B cell (primary cell): ENCODE data around the gene SAMM50.

Source experiments
- EZH2 ChIP-seq: IDR thresholded peaks from 2 replicates; pipeline ENCODE4 v1.6.1; 2012; ENCODE audit warnings: borderline replicate concordance, low read depth, mild to moderate bottlenecking, moderate library complexity, low read length; ENCODE audit not compliant: insufficient read depth, poor library complexity, severe bottlenecking
- TF ChIP-seq, protein P1 (sequence below): fragments of 200-600 bp; IDR thresholded peaks from one replicate; pipeline ENCODE4 v1.8.0; 2022; ENCODE audit warnings: antibody characterized with exemption, mild to moderate bottlenecking

DNA sequence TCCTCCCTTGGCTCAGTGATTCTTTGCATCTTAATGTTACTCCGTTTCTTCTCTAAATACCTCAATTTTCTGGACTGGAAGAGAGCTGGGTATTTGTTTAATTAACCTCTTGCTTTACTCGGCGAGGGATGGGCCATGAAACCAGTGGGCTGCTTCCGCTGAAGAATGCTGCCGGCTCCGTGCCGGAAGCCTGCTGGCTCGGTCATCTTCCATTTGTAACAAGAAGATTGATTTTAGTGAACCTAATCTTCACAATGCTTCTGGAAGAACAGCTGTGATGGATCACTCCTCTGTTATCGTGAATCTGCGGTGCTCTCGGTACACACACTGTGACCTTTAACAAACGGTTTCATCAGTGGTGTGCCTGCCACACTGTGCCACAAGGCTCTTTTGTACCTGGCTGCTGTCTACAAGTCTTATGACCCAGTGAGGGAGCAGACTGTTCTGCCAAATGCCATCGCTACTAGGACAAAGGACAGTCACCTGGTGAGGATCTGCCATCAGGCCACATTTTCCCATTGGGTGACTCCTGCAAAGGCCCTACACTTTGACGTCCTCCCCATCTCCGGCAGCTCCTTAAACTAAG is 43.5 kb downstream of the SAMM50 start:
- TF ChIP-seq, protein P1, sequence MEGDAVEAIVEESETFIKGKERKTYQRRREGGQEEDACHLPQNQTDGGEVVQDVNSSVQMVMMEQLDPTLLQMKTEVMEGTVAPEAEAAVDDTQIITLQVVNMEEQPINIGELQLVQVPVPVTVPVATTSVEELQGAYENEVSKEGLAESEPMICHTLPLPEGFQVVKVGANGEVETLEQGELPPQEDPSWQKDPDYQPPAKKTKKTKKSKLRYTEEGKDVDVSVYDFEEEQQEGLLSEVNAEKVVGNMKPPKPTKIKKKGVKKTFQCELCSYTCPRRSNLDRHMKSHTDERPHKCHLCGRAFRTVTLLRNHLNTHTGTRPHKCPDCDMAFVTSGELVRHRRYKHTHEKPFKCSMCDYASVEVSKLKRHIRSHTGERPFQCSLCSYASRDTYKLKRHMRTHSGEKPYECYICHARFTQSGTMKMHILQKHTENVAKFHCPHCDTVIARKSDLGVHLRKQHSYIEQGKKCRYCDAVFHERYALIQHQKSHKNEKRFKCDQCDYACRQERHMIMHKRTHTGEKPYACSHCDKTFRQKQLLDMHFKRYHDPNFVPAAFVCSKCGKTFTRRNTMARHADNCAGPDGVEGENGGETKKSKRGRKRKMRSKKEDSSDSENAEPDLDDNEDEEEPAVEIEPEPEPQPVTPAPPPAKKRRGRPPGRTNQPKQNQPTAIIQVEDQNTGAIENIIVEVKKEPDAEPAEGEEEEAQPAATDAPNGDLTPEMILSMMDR = no peak
- TF ChIP-seq EZH2 = no peak
